Transverse colon (tissue), 4 donors: Measurements from ENCODE around the gene STK33. TPM values are rescaled to one million over a fixed set of nuclear protein-coding genes. Genes with fewer than 3 reads are reported as not detected.

Source experiments
- DNase-seq: peaks from one replicate; pipeline ENCODE4 v3.0.0-alpha.2; 2019
- H3K27ac ChIP-seq, 4 donors: fragments of 200-600 bp; sonication (generic); 2 replicates each; pipeline ENCODE4 v1.5.1; 2016 to 2018; ENCODE audit warnings: inconsistent platforms in 4 of 4
- H3K27me3 ChIP-seq: fragments of 200-600 bp; sonication (generic); 2 replicates; pipeline ENCODE4 v1.5.1; 2017; ENCODE audit warnings: inconsistent platforms
- H3K36me3 ChIP-seq, 4 donors: fragments of 200-600 bp; sonication (generic); 2 replicates each; pipeline ENCODE4 v1.5.1; 2017 to 2019; ENCODE audit warnings: inconsistent platforms in 4 of 4
- H3K4me1 ChIP-seq, 4 donors: fragments of 200-600 bp; sonication (generic); 2 replicates each; pipeline ENCODE4 v1.5.1; 2017 to 2020; ENCODE audit warnings: inconsistent platforms in 4 of 4
- H3K4me3 ChIP-seq, 4 donors: fragments of 200-600 bp; sonication (generic); 1 replicate in 1 of 4; 2 replicates in 3 of 4; pipeline versions ENCODE4 v1.5.1 to v1.6.1; 2017 to 2019; ENCODE audit warnings: inconsistent platforms in 4 of 4
- H3K9me3 ChIP-seq, 2 donors: fragments of 200-600 bp; sonication (generic); 2 replicates each; pipeline ENCODE4 v1.5.1; 2017 to 2019; ENCODE audit warnings: inconsistent platforms in 2 of 2
- CTCF ChIP-seq, 5 experiments: fragments of 200-600 bp in 3 of 5; fragments of 450-650 bp in 2 of 5; sonication (generic) in 3 of 5; IDR thresholded peaks; 1 replicate in 2 of 5; 2 replicates in 3 of 5; pipeline ENCODE4 v1.5.1; 2016 to 2017; ENCODE audit warnings: antibody characterized with exemption in 5 of 5, inconsistent platforms in 3 of 5, mild to moderate bottlenecking in 2 of 5, moderate library complexity in 1 of 5
- EP300 ChIP-seq: sonication (generic); formaldehyde crosslinking; IDR thresholded peaks from one replicate; pipeline ENCODE4 v1.6.1; 2017; ENCODE audit warnings: antibody characterized with exemption, low read depth
- POLR2A ChIP-seq: fragments of 450-650 bp; IDR thresholded peaks from one replicate; pipeline ENCODE4 v1.6.1; 2016; ENCODE audit warnings: antibody characterized with exemption, mild to moderate bottlenecking, moderate library complexity
- POLR2AphosphoS5 ChIP-seq, 3 donors: sonication (generic); formaldehyde crosslinking; IDR thresholded peaks; one replicate each; pipeline ENCODE4 v1.6.1; 2016; ENCODE audit warnings: antibody characterized with exemption in 3 of 3
- WGBS, 2 donors: methylation state at CpG; one replicate each; pipeline ENCODE4 v1.1.5; 2018; ENCODE audit warnings: low coverage in 1 of 2; 5-methylcytosine and 5-hydroxymethylcytosine counted together
- in situ Hi-C, 4 donors: fragments of 200-750 bp; cut with MboI; loops; one replicate each; pipeline versions ENCODE4 v1.15.0 to v1.15.1; 2017; ENCODE audit warnings: low sequenced_read_pairs in 3 of 4, low pct_ligation_motif_present in 1 of 4, low pct_unique_long_range_greater_than_20kb in 1 of 4
- intact Hi-C: fragments of 100-400 bp; cut with DNase I; formaldehyde crosslinking; loops from one replicate; pipeline ENCODE4 v1.15.1; 2023; ENCODE audit warnings: low total_unique reads
- total RNA-seq, 4 donors: library from RNA; depleted of rRNA; stranded (reverse); fragments of >200 nt; gene quantifications; one replicate each; pipeline ENCODE4 v1.1.0, GENCODE V29; 2016

Gene STK33
- total RNA-seq, 4 donors from 2014 or later: 2.0 to 14.2 (median 3.8) TPM

- Histone ChIP-seq H3K36me3 (no peaks in the 10 kb centered on the region), H3K27me3 (no peaks in the 10 kb centered on the region), H3K4me3 (no peak overlapping the region), H3K27ac (no peak overlapping the region), H3K4me1 (no peaks in the 10 kb centered on the region), H3K9me3 (peaks cover 0 to 6% of the 10 kb centered on the region in 2 donors)
- WGBS, 2 donors: 94 to 96% methylated on average over 2 of the region's 2 CpGs
- TF ChIP-seq POLR2A (no peak), CTCF (IDR thresholded peaks at IDR 0.05) (no peak), POLR2AphosphoS5 (IDR thresholded peaks at IDR 0.05) (no peak), EP300 (no peak)
- DNase-seq: no peak
- intact Hi-C loops: no loop called here
- in situ Hi-C loops: no loop called here
Observed at GRCh38 chr11:8577791-8578581, 16.0 kb downstream of the STK33 start.

- Histone ChIP-seq H3K27ac (no peak overlapping the region), H3K9me3 (peaks cover 0 to 6% of the 10 kb centered on the region in 2 donors), H3K4me1 (no peaks in the 10 kb centered on the region), H3K27me3 (no peaks in the 10 kb centered on the region), H3K4me3 (no peak overlapping the region), H3K36me3 (no peaks in the 10 kb centered on the region)
- in situ Hi-C loops (loop anchor here in 2 of 4 donors (25.0 kb wide), 2 partner anchors 212 to 237 kb away; no protein-coding TSS in a partner anchor), intact Hi-C loops (no loop called here)
- WGBS, 2 donors: 100% methylated on average over 1 of the region's 1 CpG
- TF ChIP-seq EP300 (no peak), CTCF (IDR thresholded peaks at IDR 0.05) (no peak), POLR2AphosphoS5 (IDR thresholded peaks at IDR 0.05) (no peak), POLR2A (no peak)
- DNase-seq: no peak
Observed at GRCh38 chr11:8574798-8575197, 19.2 kb downstream of the STK33 start.

- peaks cover 0 to 6% of the 10 kb centered on the region in 2 donors for H3K9me3 ChIP-seq
- intact Hi-C loops: no loop called here
- in situ Hi-C loops: loop anchor here in 2 of 4 donors (25.0 kb wide), 2 partner anchors 211 to 236 kb away; no protein-coding TSS in a partner anchor
- no peaks in the 10 kb centered on the region for H3K36me3 ChIP-seq
- no peak overlapping the region for H3K4me3 ChIP-seq
- no peaks in the 10 kb centered on the region for H3K27me3 ChIP-seq
- no peak for DNase-seq
- 68% methylated on average over 1 of the region's 1 CpG; no CpG with 5 or more reads in 1 of the 2 donors for WGBS, 2 donors
- no peak overlapping the region for H3K27ac ChIP-seq
- TF ChIP-seq EP300 (no peak), POLR2A (no peak), CTCF (IDR thresholded peaks at IDR 0.05) (no peak), POLR2AphosphoS5 (IDR thresholded peaks at IDR 0.05) (no peak)
- no peaks in the 10 kb centered on the region for H3K4me1 ChIP-seq
Observed at GRCh38 chr11:8573777-8574176, 20.3 kb downstream of the STK33 start.

DNA sequence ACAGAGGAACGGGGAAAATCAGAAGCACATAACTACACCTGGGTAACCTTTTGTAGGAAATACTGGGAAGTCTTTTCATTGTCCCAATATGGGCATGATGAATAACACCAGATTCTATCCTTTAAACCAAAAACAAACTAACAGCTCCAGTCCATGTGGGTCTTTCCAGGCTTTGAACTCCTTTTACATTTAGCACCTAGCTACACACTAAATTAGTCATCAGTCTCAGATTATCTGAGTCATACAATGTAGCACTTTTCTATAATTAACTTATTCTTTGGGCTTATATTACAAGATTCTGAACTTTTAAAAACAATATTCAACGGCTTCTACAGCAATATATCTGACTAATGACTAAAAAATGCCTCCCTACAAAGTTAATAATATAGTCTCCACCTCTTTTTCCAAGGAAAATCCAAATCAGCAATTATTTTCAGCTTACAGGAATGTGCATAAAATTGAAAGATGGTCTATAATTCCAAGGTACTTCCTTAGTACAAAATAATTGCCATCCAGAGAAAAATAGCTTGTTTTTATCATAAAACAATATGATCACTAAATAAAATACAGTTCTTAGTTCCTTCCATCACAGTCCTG, 26.3 kb downstream of the STK33 start:
- no peak for TF ChIP-seq POLR2A
- no peak for TF ChIP-seq POLR2AphosphoS5 (IDR thresholded peaks at IDR 0.05)
- TF ChIP-seq EP300: no peak
- TF ChIP-seq CTCF (IDR thresholded peaks at IDR 0.05): no peak
- no peaks in the 10 kb centered on the region for H3K9me3 ChIP-seq
- no peaks in the 10 kb centered on the region for H3K4me1 ChIP-seq
- WGBS, 2 donors: 53 to 67% methylated on average over 2 of the region's 2 CpGs
- intact Hi-C loops (loop anchor here (2.0 kb wide), 1 partner anchor 343 kb away; no protein-coding TSS in a partner anchor), in situ Hi-C loops (loop anchor here (10.0 to 25.0 kb wide), 6 partner anchors 205 to 373 kb away; no protein-coding TSS in a partner anchor)
- no peak overlapping the region for H3K4me3 ChIP-seq
- no peak overlapping the region for H3K27ac ChIP-seq
- H3K36me3 ChIP-seq: no peaks in the 10 kb centered on the region
- H3K27me3 ChIP-seq: no peaks in the 10 kb centered on the region
- no peak for DNase-seq
